ENCODE results near the gene MRPL27.
"Not testable (repeated sequence)": the region's sequence is repeated elsewhere in the genome, so short reads cannot be mapped to it uniquely, and the experiment has no call there.

MRPL27 gene

GRCh38 chr17:50345432-50346312, 27.3 kb downstream of the MRPL27 start, which contains the start of gene XYLT2:
TSS of gene XYLT2 (plus strand) at chr17:50346126. CDS start at chr17:50346141, 15 bp downstream.
- peak within 1 kb of the TSS; percentile 82 for H3K4me3 ChIP-seq (ENCODE audit: low read depth, low read length)
- peak; percentile 43 for DNase-seq (ENCODE audit: low read depth)
- TF ChIP-seq CTCF (IDR thresholded peaks at IDR 0.05; ENCODE audit: control insufficient read depth, extremely low read depth, insufficient read depth): no peak

GRCh38 chr17:50344731-50345365, 28.1 kb downstream of the MRPL27 start:
- TF ChIP-seq CTCF (IDR thresholded peaks at IDR 0.05; ENCODE audit: control insufficient read depth, extremely low read depth, insufficient read depth): no peak
- DNase-seq (ENCODE audit: low read depth): no peak
- peak overlapping the region; percentile 60 for H3K4me3 ChIP-seq (ENCODE audit: low read depth, low read length)

GRCh38 chr17:50339381-50339780, 33.6 kb downstream of the MRPL27 start:
- H3K4me3 ChIP-seq (ENCODE audit: low read depth, low read length): no peak overlapping the region
- DNase-seq (ENCODE audit: low read depth): no peak

GRCh38 chr17:50338645-50339044, 34.3 kb downstream of the MRPL27 start:
- TF ChIP-seq CTCF (IDR thresholded peaks at IDR 0.05; ENCODE audit: control insufficient read depth, extremely low read depth, insufficient read depth): no peak
- no peak overlapping the region for H3K4me3 ChIP-seq (ENCODE audit: low read depth, low read length)
- no peak for DNase-seq (ENCODE audit: low read depth)

More at GRCh38 chr17:50339381-50339780, 33.6 kb downstream of the MRPL27 start:
- TF ChIP-seq CTCF (IDR thresholded peaks at IDR 0.05; ENCODE audit: control insufficient read depth, extremely low read depth, insufficient read depth): no peak

GRCh38 chr17:50337956-50338355, 35.0 kb downstream of the MRPL27 start:
- TF ChIP-seq CTCF (IDR thresholded peaks at IDR 0.05; ENCODE audit: control insufficient read depth, extremely low read depth, insufficient read depth): no peak
- H3K4me3 ChIP-seq (ENCODE audit: low read depth, low read length): no peak overlapping the region
- DNase-seq (ENCODE audit: low read depth): no peak

- not testable (repeated sequence) for DNase-seq (ENCODE audit: low read depth); H3K4me3 ChIP-seq (ENCODE audit: low read depth, low read length)
Observed at GRCh38 chr17:50333291-50334057, 39.5 kb downstream of the MRPL27 start.

GRCh38 chr17:50332196-50332595, 40.8 kb downstream of the MRPL27 start:
- DNase-seq (ENCODE audit: low read depth): no peak

More at GRCh38 chr17:50332196-50332595, 40.8 kb downstream of the MRPL27 start:
- H3K4me3 ChIP-seq (ENCODE audit: low read depth, low read length): no peak overlapping the region
- TF ChIP-seq CTCF (IDR thresholded peaks at IDR 0.05; ENCODE audit: control insufficient read depth, extremely low read depth, insufficient read depth): no peak
